T-helper 2 cell treated with Interferon-gamma antibody and Interleukin-4, amounts not matched to agents 5 μg/mL and 100 μg/mL, for 36 hours (primary cell): ENCODE measurements around the gene SLC9A9.

Source experiments
- DNase-seq: peaks from one replicate; pipeline ENCODE4 v3.0.0; 2021; ENCODE audit warnings: low spot score
- H3K27ac Mint-ChIP-seq: one replicate; pipeline ENCODE4 v1.8.0; 2021; ENCODE audit warnings: mild to moderate bottlenecking, mixed read lengths
- H3K27me3 Mint-ChIP-seq: one replicate; pipeline ENCODE4 v1.8.0; 2021; ENCODE audit warnings: low read depth, mixed read lengths
- H3K36me3 Mint-ChIP-seq: one replicate; pipeline ENCODE4 v1.8.0; 2021; ENCODE audit warnings: low read depth, mixed read lengths
- H3K4me1 Mint-ChIP-seq: one replicate; pipeline ENCODE4 v1.8.0; 2021; ENCODE audit warnings: low read depth, mixed read lengths
- H3K4me3 Mint-ChIP-seq: one replicate; pipeline ENCODE4 v1.8.0; 2022; ENCODE audit warnings: mild to moderate bottlenecking, moderate library complexity, mixed read lengths
- H3K9me3 Mint-ChIP-seq: one replicate; pipeline ENCODE4 v1.8.0; 2021; ENCODE audit warnings: mixed read lengths

SLC9A9 gene

DNA sequence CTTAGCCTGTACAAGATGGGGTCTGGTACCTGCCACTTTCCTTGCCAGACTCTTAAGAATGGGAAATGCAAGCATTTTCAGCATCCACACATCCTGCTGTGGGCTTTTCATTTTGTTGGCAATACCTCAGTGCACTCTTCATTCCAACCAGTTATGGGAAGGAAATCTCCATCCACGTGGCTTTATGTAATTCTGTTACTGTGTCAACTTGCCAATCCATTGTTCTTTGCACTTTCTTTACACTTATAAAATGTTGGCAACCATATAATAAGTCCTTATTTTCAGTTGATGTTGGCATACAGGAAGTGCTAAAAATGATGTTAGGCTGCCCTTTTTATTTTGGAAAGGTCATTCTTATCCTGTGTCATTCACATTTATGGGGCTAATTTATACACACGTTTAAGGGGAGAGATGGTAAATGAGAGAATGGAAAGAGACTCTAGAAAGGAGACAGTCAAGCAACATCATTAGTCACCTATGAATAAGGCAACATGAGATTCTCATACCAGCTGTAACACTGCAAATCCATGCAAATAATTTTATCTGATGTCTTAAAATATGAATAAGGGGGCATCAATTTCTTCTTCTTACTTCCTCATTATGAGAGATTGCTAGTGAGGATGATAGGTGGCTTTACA is 490.0 kb downstream of the SLC9A9 start:
- Mint-ChIP-seq H3K4me1 (peaks cover 25% of the 10 kb centered on the region), H3K36me3 (peaks cover 5% of the 10 kb centered on the region), H3K9me3 (no peaks in the 10 kb centered on the region), H3K27ac (no peak overlapping the region), H3K27me3 (peaks cover 4% of the 10 kb centered on the region), H3K4me3 (no peak overlapping the region)
- no peak for DNase-seq

DNA sequence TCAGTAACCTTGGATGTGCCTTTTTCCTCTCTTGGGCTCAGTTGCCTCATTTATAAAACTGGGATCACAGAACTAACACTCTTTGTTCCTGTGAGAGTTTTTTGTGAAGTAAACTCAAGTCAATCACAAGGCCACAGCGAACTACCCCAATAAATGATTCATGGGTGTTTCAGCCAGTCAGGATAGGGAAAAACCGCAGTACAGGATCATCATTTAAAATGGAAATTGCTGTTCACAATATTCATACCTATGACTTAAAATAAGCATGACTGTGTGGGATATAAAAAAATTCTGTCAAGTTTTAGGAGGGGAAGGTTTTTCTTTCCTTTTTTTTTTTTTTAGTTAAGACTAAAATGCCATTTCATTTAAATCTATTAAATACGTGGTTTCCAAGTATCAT is 490.6 kb downstream of the SLC9A9 start:
- H3K27ac Mint-ChIP-seq: no peak overlapping the region
- no peak for DNase-seq
- H3K4me1 Mint-ChIP-seq: peaks cover 20% of the 10 kb centered on the region
- peaks cover 4% of the 10 kb centered on the region for H3K27me3 Mint-ChIP-seq
- H3K9me3 Mint-ChIP-seq: no peaks in the 10 kb centered on the region
- peaks cover 5% of the 10 kb centered on the region for H3K36me3 Mint-ChIP-seq
- no peak overlapping the region for H3K4me3 Mint-ChIP-seq

DNA sequence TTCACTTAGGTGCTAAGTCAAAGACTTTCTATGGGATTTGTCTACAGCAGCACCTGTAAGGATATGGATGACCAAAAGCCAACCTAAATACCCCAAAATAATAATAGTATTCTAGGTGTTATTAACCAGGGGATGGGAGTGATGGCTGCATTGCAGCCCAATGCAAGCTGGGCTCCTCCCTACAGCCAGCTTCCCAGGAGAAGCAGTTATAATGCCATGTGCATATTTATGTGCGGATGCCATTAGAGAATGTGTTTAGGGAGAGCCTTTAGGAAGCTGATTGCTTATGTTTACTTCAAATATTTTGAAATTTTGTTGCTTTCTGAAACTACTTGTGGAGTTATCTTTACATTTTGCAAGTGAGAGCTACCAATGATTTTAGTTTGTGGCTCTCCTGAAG is 491.4 kb downstream of the SLC9A9 start:
- H3K9me3 Mint-ChIP-seq: no peaks in the 10 kb centered on the region
- peaks cover 3% of the 10 kb centered on the region for H3K36me3 Mint-ChIP-seq
- H3K4me1 Mint-ChIP-seq: peaks cover 11% of the 10 kb centered on the region

DNA sequence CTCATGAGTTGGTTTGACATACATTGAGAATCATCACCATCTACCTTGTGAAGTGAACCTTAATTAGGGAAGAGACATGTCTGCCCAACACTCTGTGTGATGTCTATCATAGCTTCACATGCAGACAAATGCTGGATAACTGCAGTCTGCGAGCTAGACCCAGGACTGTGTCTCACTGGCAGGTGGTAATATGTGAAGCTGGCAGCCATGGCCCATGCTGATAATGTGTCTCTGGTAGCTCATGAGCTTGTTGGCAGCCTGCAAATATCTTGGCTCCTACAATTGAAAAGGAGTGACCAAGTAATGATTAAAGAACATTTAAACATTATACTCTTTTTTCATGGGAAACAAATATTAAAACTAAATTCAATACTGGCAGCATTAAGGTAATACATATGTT is 493.9 kb downstream of the SLC9A9 start:
- H3K9me3 Mint-ChIP-seq: no peaks in the 10 kb centered on the region
- H3K4me3 Mint-ChIP-seq: no peak overlapping the region
- no peak for DNase-seq
- H3K36me3 Mint-ChIP-seq: peaks cover 2% of the 10 kb centered on the region
- peaks cover 10% of the 10 kb centered on the region for H3K4me1 Mint-ChIP-seq
- no peak overlapping the region for H3K27ac Mint-ChIP-seq
- peaks cover 4% of the 10 kb centered on the region for H3K27me3 Mint-ChIP-seq

More for the DNA sequence above, 491.4 kb downstream of the SLC9A9 start:
- H3K27me3 Mint-ChIP-seq: peaks cover 4% of the 10 kb centered on the region
- no peak overlapping the region for H3K4me3 Mint-ChIP-seq
- no peak overlapping the region for H3K27ac Mint-ChIP-seq
- DNase-seq: no peak

DNA sequence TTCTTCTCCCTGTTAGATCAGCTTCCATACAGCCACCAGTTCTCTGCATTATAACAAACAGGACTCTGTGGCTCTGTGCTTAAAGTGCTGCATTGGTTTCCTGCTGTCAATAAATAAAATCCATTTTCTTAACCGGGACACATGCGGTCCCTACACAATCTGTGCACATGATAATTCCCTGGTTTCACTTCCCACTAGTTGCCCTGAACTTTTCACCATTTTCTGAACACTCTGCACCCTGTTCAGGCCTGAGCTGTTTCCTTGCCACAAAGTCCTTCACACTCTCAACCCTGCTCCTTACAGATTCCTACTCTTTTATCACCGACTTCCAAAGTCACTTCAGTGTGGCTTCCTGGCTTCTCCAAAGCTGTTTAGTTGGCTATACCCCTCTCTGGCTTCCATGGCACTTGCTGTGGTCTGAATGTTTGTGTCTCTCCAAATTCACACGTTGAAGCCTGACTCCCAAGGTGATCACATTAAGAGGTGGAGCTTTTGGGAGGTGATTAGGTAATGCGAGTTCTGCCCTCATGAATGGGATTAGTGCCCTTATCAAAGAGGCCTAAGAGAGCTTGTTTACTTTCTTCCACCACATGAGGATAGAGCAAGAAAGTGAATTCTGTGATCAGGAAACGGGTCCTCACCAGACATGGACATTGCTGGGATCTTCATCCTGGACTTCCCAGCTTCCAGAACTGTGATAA is 495.3 kb downstream of the SLC9A9 start:
- Mint-ChIP-seq H3K36me3 (no peaks in the 10 kb centered on the region), H3K4me3 (no peak overlapping the region), H3K27ac (no peak overlapping the region), H3K4me1 (peaks cover 21% of the 10 kb centered on the region), H3K27me3 (no peaks in the 10 kb centered on the region), H3K9me3 (no peaks in the 10 kb centered on the region)
- DNase-seq: no peak

DNA sequence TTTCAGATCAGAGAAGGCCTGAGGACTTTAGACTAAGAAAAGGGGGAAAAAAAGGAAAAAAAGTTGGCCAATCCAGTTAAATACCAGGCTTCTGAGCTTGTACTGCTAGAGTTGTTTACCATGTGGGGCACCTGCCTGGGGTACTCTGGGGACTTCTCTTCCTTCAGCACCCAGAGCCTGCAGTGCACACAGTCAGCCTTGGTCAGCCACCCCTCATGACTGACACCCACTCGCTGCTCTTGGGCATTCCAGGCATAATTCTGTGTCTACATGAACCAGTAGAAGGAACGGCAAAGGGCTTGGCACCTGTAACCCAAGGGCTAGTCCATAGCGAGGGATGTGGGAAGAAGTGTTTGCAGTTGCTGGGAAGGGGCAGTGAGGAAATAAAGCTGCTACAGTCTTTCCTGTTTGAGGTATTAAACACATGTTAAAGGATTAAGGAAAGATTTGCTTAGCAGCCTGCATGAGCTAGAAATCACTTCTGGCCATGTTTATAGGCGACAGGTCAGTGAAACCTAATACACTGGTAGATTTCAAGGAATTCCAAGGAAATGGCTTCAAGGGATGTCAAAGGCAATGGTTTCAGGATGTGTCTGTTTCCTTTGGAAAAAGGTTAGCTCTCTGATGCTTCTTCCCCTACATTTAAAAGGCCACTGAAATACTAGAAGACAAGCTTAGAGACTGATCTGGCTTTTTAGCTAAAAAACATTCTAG is 496.2 kb downstream of the SLC9A9 start:
- Mint-ChIP-seq H3K4me1 (peaks cover 25% of the 10 kb centered on the region), H3K27ac (no peak overlapping the region), H3K36me3 (no peaks in the 10 kb centered on the region), H3K9me3 (no peaks in the 10 kb centered on the region), H3K4me3 (no peak overlapping the region), H3K27me3 (no peaks in the 10 kb centered on the region)
- DNase-seq: no peak

DNA sequence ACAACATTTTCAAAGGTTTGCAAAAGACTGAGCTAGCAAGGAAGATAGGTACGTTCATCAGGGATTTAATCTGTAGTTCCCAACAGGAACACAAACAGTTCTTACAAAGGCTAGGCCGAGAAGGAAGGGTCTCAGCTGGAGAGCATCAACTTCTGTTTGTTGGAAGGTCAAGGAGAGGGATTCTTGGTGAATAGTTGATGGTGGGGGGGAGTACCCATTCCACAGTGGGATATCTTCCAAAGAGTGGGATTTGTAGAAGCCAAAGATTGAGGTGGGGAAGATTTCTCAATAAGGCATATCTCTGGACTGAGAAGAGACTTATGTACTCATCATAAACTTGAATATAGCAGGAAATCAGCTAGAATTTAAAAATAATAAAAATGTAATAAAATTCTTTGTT is 496.9 kb downstream of the SLC9A9 start:
- H3K36me3 Mint-ChIP-seq: no peaks in the 10 kb centered on the region
- H3K27ac Mint-ChIP-seq: no peak overlapping the region
- H3K4me1 Mint-ChIP-seq: peaks cover 26% of the 10 kb centered on the region
- H3K9me3 Mint-ChIP-seq: no peaks in the 10 kb centered on the region
- no peak overlapping the region for H3K4me3 Mint-ChIP-seq
- H3K27me3 Mint-ChIP-seq: no peaks in the 10 kb centered on the region
- DNase-seq: no peak

DNA sequence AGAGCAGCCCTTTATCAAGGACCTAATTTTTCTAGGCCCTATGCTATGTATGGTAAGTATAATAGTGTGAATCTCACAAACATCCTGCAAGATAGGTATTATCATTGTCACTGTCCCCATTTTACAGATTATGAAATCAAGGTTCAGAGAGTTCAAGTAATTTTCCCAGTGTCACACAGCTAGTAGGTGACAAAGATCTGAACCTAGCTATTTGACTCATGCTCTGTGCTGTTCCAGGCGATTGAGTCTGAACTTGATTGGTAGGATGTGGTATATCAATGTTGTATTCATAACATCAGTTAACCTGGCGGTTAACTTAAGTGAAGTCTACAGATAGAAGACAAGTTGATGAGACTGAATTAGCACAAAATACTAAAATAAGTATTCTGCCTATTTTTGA is 498.8 kb downstream of the SLC9A9 start:
- Mint-ChIP-seq H3K27ac (no peak overlapping the region), H3K9me3 (peaks cover 8% of the 10 kb centered on the region), H3K36me3 (peaks cover 11% of the 10 kb centered on the region), H3K4me1 (peaks cover 38% of the 10 kb centered on the region), H3K4me3 (no peak overlapping the region), H3K27me3 (peaks cover 5% of the 10 kb centered on the region)
- no peak for DNase-seq

DNA sequence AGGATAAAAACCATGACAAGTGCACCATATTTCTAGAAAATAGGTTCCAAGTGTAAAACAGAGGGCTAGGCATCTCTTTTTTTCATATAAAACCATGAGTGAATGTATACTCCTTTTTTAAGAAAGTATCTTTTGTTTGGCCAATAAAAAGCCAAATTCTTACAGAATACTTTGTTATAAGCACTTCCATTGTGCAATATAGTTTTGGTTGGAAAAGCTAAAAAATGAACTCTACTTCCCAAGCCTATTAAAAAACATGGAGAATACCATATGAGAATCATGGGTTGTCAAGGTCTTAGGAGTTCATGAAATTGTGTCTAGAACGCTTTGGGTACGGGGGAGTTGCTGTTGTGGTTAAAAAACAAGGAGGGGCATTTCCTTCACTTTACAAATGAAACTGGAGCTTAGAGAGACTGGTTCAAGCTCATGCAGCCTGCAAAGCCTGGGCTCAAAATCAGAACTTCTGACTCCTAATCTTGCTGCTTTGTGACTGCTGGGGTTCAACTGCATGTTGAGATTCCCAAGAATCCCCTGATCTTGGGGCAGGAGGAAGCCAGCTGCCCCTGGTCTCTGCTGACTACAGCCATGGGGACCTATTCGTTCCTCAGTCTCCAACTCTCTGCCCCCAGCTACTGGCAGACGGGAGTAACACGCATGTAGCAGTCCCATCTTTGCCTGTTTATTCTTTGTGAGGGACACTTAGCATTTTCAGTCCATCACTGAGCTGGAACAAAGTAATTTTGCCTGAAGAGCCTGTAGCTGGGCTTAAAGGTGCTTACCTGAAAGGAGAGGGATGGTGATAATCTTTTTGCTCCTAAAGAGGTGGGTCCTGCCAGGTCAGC is 499.6 kb downstream of the SLC9A9 start:
- Mint-ChIP-seq H3K4me3 (peak overlapping the region; percentile 25), H3K36me3 (peaks cover 11% of the 10 kb centered on the region), H3K9me3 (peaks cover 8% of the 10 kb centered on the region), H3K4me1 (peaks cover 39% of the 10 kb centered on the region), H3K27me3 (peaks cover 5% of the 10 kb centered on the region), H3K27ac (no peak overlapping the region)
- DNase-seq: no peak

DNA sequence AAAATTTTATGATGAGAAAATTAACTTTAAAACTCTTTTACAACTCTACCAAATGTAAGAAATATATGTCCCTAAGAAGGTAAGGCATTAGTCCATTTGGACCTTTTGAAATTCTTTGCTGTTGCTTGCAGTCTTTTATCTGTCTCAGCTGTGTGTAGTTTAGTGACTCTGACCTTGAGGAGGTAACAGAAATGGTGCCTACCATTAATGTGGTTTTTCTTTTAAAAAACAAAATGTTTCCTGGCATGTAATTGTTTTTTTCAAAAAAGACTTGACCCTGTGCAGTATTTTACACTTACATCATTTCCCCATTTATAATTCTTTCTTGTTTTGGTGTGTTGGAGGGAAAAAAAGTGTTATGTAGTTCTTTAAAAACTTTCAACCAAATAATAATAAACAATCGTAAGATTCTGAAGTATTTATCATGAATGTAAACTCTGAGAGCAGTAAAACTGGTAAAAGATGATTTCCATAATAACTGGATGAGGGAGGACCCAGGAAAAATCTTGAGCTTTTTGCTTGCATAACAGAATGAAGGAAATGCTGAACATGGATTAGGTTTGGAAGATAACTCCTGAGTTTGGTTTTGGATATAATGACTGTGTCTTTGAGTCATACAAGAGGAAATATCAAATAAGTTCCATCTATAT is 503.6 kb downstream of the SLC9A9 start:
- H3K4me1 Mint-ChIP-seq: peaks cover 35% of the 10 kb centered on the region
- H3K9me3 Mint-ChIP-seq: peaks cover 8% of the 10 kb centered on the region
- H3K36me3 Mint-ChIP-seq: peaks cover 11% of the 10 kb centered on the region
- no peak overlapping the region for H3K27ac Mint-ChIP-seq
- DNase-seq: no peak
- no peak overlapping the region for H3K4me3 Mint-ChIP-seq
- peaks cover 6% of the 10 kb centered on the region for H3K27me3 Mint-ChIP-seq

DNA sequence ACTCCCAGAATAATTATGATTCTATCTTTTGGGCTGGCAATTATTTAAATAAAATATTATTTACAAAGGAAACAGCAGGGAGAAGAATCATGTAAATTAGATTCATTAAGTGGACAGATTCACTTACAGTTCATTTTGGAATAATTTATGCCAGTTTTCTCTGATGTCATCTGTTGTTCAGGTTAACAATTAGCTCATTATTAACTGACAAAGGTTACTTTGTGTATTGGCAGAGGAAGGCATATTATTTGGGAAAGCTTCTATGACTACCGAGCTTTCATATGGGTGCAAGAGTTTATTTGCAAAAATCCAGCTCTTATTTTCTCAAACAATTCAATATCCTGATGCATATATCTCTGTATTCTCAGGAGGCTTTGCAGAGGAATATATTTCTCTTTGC is 504.3 kb downstream of the SLC9A9 start:
- H3K9me3 Mint-ChIP-seq: peaks cover 8% of the 10 kb centered on the region
- H3K4me3 Mint-ChIP-seq: no peak overlapping the region
- peaks cover 28% of the 10 kb centered on the region for H3K4me1 Mint-ChIP-seq
- no peak overlapping the region for H3K27ac Mint-ChIP-seq
- H3K27me3 Mint-ChIP-seq: peaks cover 6% of the 10 kb centered on the region
- H3K36me3 Mint-ChIP-seq: peaks cover 11% of the 10 kb centered on the region
- DNase-seq: no peak

DNA sequence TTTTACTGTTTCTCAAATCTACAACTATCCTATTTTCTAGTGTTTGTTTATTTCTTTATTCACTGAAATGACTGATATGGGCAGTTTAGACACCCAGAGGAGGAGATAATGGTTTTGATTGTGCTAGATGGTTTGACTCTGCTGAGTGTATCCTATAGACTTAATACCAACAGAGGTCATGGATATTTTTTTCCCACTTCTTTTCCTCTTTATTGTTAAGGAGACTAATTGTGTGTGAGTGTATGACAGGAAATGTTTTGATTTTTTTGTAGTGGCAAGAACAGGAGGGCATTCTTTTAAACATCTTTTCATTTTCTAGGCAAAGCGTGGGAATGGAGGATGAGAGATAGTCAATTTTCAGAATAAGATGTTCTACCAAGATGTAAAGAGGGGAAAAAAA is 505.2 kb downstream of the SLC9A9 start:
- peaks cover 19% of the 10 kb centered on the region for H3K4me1 Mint-ChIP-seq
- peaks cover 8% of the 10 kb centered on the region for H3K9me3 Mint-ChIP-seq
- H3K4me3 Mint-ChIP-seq: no peak overlapping the region
- H3K27me3 Mint-ChIP-seq: peaks cover 6% of the 10 kb centered on the region
- H3K36me3 Mint-ChIP-seq: peaks cover 11% of the 10 kb centered on the region
- DNase-seq: no peak
- H3K27ac Mint-ChIP-seq: no peak overlapping the region

DNA sequence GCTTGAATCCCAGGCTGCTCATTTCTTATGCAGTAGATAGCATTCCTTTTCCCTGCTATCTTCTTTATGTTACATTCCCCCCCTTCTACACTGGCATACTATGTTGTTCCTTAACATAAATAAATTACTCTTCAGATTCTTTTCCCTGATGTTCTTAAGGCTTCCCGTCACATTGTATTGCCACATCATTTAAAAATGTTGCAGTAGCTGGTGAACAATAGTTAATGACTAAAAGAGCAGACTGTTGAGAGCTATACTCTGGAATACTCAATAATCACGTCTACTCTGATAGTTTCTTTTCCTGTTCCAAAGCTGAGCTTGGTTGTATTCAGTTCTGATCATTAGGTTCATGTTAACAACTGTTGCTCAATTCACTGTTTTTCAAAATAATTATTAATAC is 508.8 kb downstream of the SLC9A9 start:
- Mint-ChIP-seq H3K4me3 (no peak overlapping the region), H3K27me3 (peaks cover 10% of the 10 kb centered on the region), H3K4me1 (peaks cover 1% of the 10 kb centered on the region), H3K9me3 (no peaks in the 10 kb centered on the region), H3K27ac (no peak overlapping the region), H3K36me3 (no peaks in the 10 kb centered on the region)
- no peak for DNase-seq
